ENCODE measurements around the gene CLK1.
"Not testable (repeated sequence)": the region's sequence is repeated elsewhere in the genome, so short reads cannot be mapped to it uniquely, and the experiment has no call there.

CLK1 gene

DNA sequence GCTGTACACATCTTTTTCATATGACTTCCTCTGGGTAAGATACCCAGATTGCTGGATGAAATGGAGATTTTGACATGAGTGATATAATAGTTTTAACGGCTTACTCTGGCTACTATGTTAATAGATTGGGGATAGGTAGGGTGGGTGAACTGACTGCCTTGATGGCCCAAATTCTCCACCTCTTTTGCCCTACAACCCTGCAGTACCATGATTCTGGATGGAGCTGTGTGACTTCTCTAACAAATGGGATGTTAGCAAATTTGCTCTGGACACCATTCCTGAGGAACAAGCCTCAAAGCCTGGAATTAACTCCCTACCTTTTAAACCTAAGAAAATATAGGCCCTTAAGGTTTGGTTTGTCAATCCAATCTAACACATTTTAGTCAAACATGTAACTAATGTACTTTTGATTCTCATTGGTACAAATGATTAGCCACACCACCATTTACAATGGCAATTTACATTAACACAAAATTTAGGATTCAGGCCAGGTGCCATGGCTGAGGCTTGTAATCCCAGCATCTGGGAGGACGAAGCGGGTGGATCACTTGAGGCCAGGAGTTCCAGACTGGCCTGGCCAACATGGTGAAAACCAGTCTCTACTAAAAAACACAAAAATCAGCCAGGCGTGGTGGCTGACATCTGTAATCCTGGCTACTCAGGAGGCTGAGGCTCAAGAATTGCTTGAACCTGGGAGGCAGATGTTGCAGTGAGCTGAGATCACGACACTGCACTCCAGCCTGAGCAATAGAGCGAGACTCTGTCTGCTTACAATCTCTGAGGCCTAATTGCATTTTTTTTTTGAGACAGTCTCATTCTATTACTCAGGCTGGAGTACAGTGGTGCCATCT, 12.8 kb downstream of the CLK1 start:
- DNase-seq (ENCODE audit: low read depth, low spot score) = no peak

GRCh38 chr2:200850512-200851256, 13.8 kb downstream of the CLK1 start:
- DNase-seq (ENCODE audit: low read depth, low spot score) = no peak

DNA sequence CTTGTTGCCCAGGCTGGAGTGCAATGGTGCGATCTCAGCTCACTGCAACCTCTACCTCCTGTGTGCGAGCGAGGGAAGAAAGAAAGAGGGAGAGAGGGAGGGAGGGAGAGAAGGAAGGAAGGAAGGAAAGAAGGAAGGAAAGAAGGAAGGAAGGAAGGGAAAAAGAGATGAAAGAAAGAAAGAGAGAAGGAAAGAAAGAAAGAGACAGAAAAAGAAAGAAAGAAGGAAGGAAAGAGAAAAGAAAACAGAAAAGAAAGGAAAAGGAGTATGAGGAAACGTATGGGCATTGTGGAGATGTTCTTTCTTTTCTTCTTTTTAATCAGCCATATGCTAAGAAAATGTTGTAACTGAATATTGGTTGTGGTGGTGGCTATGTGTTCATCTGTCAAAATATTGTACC, 16.5 kb downstream of the CLK1 start:
- DNase-seq (ENCODE audit: low read depth, low spot score) = no peak

- DNase-seq (ENCODE audit: low read depth, low spot score) = no peak
These were observed 17.2 kb downstream of the CLK1 start for GRCh38 chr2:200847269-200847668.

DNA sequence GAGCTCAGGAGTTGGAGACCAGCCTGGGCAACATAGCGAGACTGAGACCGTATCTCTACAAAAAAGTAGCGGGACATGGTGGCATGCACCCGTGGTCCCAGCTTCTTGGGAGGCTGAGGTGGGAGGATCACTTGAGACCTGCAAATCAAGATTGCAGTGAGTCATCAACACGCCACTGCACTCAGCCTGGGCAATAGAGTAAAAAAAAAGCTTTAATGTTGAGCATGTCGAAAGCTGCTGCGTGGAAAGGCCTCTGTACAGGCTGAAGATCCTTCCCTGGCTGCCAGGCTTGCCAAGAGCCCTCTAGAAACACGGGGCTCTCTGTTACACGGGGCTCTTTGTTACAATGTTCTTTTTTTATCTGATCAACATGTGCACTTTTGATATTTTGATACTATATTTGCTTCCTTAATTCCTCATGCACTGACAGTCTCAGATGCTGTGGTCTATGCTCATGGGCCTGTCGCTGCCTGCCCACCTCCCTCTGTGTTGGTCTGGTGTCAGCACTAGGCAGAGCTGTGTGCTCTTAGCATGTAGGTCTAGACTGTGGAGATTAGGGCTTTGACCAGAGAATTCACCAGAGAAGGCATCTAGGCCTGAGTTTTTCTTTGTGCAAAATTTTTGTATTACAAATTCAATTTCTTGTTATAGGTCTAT, 18.7 kb downstream of the CLK1 start:
- DNase-seq (ENCODE audit: low read depth, low spot score) = no peak

DNA sequence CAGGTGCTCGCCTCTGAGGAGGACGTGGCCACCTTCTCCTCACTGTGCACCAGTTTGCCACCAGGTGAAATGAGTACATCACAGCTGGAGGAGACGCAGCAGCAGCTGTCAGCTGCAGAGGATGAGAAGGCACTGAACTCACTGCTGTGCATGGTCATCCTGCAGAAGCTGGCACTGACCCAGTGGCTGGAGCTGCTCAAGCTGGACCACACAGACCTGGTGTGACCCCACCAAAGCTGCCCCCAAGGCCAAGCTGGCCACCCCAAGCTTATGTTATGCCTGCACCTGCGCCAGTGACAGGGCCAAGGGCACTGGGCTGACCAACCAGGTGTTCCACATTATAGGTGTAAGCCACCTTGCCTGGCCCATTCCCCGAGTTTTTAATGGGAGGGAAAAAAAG, 19.3 kb downstream of the CLK1 start:
- DNase-seq (ENCODE audit: low read depth, low spot score) = no peak

DNA sequence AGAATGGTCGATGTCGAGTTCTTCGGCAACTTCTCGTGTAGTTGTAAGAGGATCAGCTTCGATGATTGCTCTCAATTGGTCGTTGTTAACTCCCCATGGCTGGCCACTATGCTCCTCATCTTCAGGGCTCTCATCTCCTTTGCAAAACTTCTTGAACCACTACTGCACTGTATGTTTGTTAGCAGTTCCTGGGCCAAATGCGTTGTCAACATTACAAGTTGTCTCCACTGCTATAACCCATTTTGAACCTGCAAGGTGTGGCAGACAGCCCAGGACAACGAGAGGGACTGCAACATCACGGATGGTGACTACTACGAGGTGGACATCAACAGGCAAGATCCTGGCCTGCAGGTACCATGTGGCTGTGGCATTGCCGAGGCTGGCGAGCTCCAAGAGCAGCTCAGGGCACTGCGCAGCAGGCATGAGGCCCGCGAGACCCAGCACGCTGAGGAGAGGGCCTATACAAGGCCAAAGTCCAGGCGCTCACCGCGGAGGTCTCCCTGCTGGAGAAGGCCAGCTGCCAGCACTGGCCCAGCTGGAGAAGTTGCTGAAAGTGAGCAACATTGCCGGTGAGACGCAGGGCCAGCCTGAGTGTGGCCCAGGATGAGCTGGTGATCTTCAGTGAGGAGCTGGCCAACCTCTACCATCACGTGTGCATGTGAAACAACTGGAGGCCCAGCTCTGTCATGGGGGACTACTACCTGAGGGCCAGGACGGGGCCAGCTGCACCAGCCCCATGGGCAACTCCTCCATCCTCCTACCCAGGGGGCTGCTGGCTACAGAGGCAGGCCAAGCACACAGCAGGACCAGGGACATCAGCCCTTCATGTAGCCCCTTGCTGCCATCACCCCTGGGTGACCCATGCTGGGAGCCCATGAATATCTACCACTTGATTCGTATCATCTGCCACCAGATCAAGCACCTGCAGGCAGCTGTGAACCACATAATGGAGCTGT, 20.2 kb downstream of the CLK1 start:
- no peak for DNase-seq (ENCODE audit: low read depth, low spot score)

DNA sequence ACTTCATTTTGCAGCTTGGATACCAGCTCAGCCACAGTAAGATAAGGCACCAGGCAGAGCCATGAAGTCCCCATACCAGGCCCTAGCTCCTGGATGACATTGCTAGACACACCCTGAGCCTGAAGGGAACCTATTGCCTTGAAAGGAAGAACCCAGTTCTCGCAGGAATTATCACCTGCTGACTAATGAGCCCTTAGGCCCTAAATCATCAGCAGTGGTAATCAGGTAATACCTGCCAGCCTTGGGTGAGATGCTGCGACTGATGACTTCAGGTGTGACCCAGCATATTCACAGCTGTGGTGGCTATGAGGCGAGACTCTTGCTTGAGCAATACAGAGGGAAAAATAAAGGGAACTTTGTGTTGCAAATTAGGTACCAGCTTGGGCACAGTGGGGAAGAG, 24.9 kb downstream of the CLK1 start:
- DNase-seq (ENCODE audit: low read depth, low spot score) = no peak

DNA sequence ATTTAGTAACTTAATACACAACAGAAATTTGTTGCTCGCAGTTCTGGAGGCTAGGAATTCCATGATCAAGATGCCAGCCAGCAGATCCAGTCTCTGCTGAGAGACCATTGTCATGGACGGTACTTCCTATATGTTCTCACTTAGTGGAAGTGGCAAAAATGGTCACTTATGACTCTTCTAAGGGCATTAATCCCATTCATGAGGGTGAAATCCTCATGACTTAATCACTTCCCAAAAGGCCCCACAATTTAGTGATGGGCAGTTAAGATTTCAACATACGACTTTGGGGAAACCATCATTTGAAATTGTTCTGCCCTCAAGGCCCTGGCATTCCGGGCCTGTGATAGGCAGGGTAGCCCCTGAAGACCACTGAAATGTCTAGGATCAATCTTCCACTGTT, 29.8 kb downstream of the CLK1 start:
- DNase-seq (ENCODE audit: low read depth, low spot score) = no peak

DNA sequence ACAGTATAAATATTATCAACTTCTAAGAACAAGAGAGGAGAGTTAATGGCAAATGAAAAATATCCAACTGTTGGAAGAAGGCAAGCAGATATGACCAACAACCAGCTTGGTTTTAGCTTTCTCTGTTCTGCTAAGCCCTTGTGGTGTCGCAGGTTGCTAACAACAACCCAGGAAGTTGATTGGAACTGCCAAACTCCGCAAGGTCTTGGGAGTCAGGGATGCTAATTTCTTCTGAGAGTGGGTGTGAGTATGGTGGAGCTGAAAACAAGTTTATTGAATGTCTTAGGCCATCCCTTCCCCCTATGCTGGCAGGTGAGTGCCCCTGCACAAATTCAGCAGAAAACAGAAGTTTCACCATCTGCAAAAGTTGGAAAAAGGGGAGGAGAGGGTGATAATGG, 35.2 kb downstream of the CLK1 start:
- no peak for DNase-seq (ENCODE audit: low read depth, low spot score)

GRCh38 chr2:200828572-200829257, 35.7 kb downstream of the CLK1 start:
- no peak for DNase-seq (ENCODE audit: low read depth, low spot score)

DNA sequence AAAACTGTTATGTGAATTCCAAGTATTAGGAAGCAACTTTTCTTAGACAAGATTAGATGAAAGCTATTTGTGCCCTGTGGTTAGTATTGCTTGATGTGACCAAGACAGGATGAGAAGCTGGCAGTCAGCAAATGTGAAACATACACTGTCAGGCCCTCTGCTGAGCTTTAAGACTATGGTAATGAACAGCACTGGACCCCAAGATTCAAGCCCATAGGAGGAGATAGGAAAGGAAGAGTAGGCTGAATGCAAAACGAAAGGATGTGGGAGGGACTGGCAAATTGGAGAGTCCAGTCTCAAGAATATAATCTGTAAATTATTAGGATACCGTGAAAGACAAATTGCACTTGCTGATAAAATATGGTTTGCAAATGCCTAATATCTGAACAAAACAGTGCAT, 36.4 kb downstream of the CLK1 start:
- no peak for DNase-seq (ENCODE audit: low read depth, low spot score)

DNA sequence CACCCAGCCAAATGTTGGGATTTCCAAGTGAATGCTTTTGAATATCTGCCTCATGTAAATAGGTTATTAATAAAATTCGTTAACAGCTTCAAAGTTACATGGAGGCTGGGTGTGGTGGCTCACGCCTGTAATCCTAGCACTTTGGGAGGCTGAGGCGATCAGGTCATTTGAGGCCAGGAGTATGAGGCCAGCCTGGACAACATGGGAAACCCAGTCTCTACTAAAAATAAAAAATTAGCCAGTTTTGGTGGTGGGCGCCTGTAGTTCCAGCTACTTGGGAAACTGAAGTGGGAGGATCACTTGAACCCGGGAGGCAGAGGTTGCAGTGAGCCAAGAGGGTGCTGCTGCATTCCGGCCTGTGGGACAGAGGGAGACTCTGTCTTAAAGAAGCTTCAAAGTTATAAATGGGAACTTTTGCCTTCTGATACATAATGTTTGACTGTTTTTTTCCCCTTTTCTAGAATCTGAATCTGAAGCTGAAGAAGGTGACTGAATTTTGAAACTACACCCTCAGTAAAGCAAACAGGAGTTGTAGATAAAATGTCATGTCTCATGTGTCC, 42.7 kb downstream of the CLK1 start:
- no peak for DNase-seq (ENCODE audit: low read depth, low spot score)

- no peak for DNase-seq (ENCODE audit: low read depth, low spot score)
These were observed 43.8 kb downstream of the CLK1 start for GRCh38 chr2:200820573-200821234.

DNA sequence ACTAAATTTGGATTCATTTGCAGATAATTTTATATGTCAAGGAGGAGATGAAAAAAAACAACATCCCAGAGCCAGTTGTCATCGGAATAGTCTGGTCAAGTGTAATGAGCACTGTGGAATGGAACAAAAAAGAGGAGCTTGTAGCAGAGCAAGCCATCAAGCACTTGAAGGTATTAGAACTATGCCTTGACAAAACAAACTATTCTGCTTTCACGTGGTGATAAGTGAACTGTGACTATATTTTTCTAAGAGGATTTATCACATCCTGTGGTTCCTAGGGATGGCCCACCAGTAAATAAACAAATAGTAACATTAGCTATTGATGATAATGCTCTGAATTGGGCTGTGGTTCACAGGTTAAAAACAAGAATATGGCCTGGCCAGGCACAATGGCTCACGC, 45.7 kb downstream of the CLK1 start:
- DNase-seq (ENCODE audit: low read depth, low spot score) = not testable (repeated sequence)

- no peak for DNase-seq (ENCODE audit: low read depth, low spot score)
These were observed 49.5 kb downstream of the CLK1 start for GRCh38 chr2:200814917-200815316.

DNA sequence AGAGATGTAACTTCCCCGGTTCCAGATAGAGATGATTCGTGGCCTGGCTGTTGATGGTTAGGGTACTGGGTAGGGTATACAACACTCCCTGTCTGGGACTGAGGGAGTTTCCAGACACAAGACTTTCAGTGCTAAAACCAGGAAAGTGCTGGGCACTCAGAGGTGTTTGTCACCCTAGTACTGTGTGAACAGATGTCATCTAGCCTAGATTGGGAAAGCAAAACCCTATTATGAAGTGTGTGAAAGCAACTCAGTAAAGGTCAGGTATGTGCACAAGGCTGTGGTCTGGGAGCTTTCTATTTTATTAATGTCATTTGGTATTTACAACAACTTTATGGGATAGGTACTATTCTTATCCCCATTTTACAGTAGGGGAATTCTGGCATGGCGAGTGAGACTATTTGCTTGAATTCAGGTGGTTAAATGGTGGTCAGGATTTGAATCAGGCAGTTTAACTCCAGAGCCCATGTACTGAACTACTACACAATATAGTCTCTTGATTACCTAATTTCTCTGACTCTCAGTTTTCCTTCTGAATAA, 50.1 kb downstream of the CLK1 start:
- DNase-seq (ENCODE audit: low read depth, low spot score) = no peak

GRCh38 chr2:200812122-200813022, 52.1 kb downstream of the CLK1 start:
- no peak for DNase-seq (ENCODE audit: low read depth, low spot score)

All from iPS DF 19.7 (cell line).